ENCODE data around the gene NCOA7. TPM values are rescaled to one million over a fixed set of nuclear protein-coding genes. Genes with fewer than 3 reads are reported as not detected.
A peak's percentile ranks its signal among the peaks of the same experiment; 100 is the strongest.

Gene NCOA7
- total RNA-seq = 10.6 and 59.0 TPM in 2 replicates

GRCh38 chr6:125790358-125791150, at the start of gene NCOA7:
TSS of gene NCOA7 (plus strand) at chr6:125790960. CDS start at chr6:125815355, 24,395 bp downstream.
- no peak for DNase-seq (ENCODE audit: low read depth)

- no peak for DNase-seq (ENCODE audit: low read depth)
These were observed 49.4 kb upstream of the NCOA7 start for GRCh38 chr6:125741336-125741735.

GRCh38 chr6:125742024-125742423, 48.7 kb upstream of the NCOA7 start:
- DNase-seq (ENCODE audit: low read depth) = no peak

GRCh38 chr6:125742464-125743120, 48.2 kb upstream of the NCOA7 start:
- no peak for DNase-seq (ENCODE audit: low read depth)

- DNase-seq (ENCODE audit: low read depth) = no peak
These were observed 47.2 kb upstream of the NCOA7 start for GRCh38 chr6:125743604-125744003.

GRCh38 chr6:125745281-125746018, 45.3 kb upstream of the NCOA7 start:
- no peak for DNase-seq (ENCODE audit: low read depth)

- no peak for DNase-seq (ENCODE audit: low read depth)
These were observed 44.7 kb upstream of the NCOA7 start for GRCh38 chr6:125746019-125746414.

- peak; percentile 61 for DNase-seq (ENCODE audit: low read depth)
These were observed 43.8 kb upstream of the NCOA7 start for GRCh38 chr6:125746731-125747588.

GRCh38 chr6:125747589-125748405, 43.0 kb upstream of the NCOA7 start:
- DNase-seq (ENCODE audit: low read depth) = no peak

- DNase-seq (ENCODE audit: low read depth) = no peak
These were observed 42.2 kb upstream of the NCOA7 start for GRCh38 chr6:125748406-125749172.

- peak; percentile 66 for DNase-seq (ENCODE audit: low read depth)
These were observed 41.4 kb upstream of the NCOA7 start, which contains the start of gene HEY2 for GRCh38 chr6:125749173-125749864. TSS of gene HEY2 (plus strand) at chr6:125749632. CDS start at chr6:125749777, 145 bp downstream.

- DNase-seq (ENCODE audit: low read depth) = no peak
These were observed 40.7 kb upstream of the NCOA7 start for GRCh38 chr6:125749865-125750691.

GRCh38 chr6:125750692-125751333, 39.9 kb upstream of the NCOA7 start:
- DNase-seq (ENCODE audit: low read depth) = no peak

GRCh38 chr6:125751334-125751916, 39.3 kb upstream of the NCOA7 start:
- DNase-seq (ENCODE audit: low read depth) = no peak

- DNase-seq (ENCODE audit: low read depth) = no peak
These were observed 38.0 kb upstream of the NCOA7 start for GRCh38 chr6:125752773-125753172.

GRCh38 chr6:125753218-125753936, 37.4 kb upstream of the NCOA7 start:
- DNase-seq (ENCODE audit: low read depth) = peak; percentile 71

- no peak for DNase-seq (ENCODE audit: low read depth)
These were observed 36.9 kb upstream of the NCOA7 start for GRCh38 chr6:125753937-125754259.

Data from renal cortical epithelial cell (primary cell).